ENCODE data around the gene ATP6V0A4. TPM values are rescaled to one million over a fixed set of nuclear protein-coding genes. Genes with fewer than 3 reads are reported as not detected.

ATP6V0A4 gene
- total and polyA plus RNA-seq, 2 of the 13 experiments (the other 11 are each of a cell fraction or from before 2014, with no cell fraction given), result 0.24 to 0.25 TPM

DNA sequence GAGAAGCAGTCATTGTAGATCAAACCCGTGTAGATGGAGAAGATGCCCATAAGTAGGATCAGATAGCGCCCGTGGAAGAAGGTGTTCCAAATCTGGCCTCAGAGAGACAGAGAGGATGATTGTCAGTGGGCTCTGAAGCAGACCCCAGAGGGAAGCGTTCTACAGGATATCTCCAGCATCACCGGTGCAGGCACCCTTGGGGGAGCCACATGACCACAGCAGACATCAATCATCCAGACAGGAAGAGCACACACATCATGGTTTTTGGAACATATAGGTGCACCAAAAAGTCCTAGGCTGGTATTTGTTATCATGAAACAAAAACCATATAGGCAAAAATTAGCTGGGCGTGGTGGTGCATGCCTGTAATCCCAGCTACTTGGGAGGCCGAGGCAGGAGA is 52.8 kb downstream of the ATP6V0A4 start (continued):
- no peak for TF ChIP-seq ASH2L (IDR thresholded peaks at IDR 0.05; ENCODE audit: insufficient read length, low read depth, low read length)

GRCh38 chr7:138741453-138741735 is 56.6 kb downstream of the ATP6V0A4 start:
- Histone ChIP-seq H3K4me2 (ENCODE audit: low read depth, low read length) (no peak overlapping the region), H4K20me1 (ENCODE audit: insufficient read depth, low read length) (no peaks in the 10 kb centered on the region), H3K4me1 (ENCODE audit: insufficient read depth, low read length) (peaks cover 20% of the 10 kb centered on the region), H3K9me3 (ENCODE audit: low read length) (no peaks in the 10 kb centered on the region), H3K27me3 (ENCODE audit: control insufficient read depth in 1 of 2, insufficient read depth in 2 of 2, low read length in 2 of 2) (no peaks in the 10 kb centered on the region), H2AFZ (ENCODE audit: low read length) (no peak overlapping the region), H3K36me3 (replicated peaks in 1 of 2; ENCODE audit: control insufficient read depth in 1 of 2, insufficient read depth in 2 of 2, low read length in 2 of 2) (no peaks in the 10 kb centered on the region), H3K4me3 (replicated peaks in 1 of 3; ENCODE audit: insufficient read depth in 1 of 3, low read depth in 2 of 3, low read length in 3 of 3) (no peak overlapping the region), H3K27ac (ENCODE audit: extremely low read length, insufficient read depth, low read length) (no peak overlapping the region), H3K9ac (ENCODE audit: insufficient read depth, low read depth, low read length) (no peak overlapping the region), H3K79me2 (ENCODE audit: insufficient read depth, low read length) (no peaks in the 10 kb centered on the region)
- ATAC-seq, result no peak
- intact Hi-C loops (cut with micrococcal nuclease; ENCODE audit: unreplicated experiment), result no loop called here
- no peak for DNase-seq (ENCODE audit: low spot score)
- WGBS (ENCODE audit: low lambda C conversion rate), result 62% methylated on average over 5 of the region's 5 CpGs
- in situ Hi-C loops (cut with HindIII; ENCODE audit: extremely low pct_ligation_motif_present, low pct_unique_long_range_greater_than_20kb), result loop anchor here (25.0 kb wide), 2 partner anchors 304 to 729 kb away; partner anchors contain the start of gene CREB3L2
- ChIA-PET CTCF (ENCODE audit: low intra/inter-chr PET ratio, low total read pairs) (no interaction called here), POLR2A (no interaction called here)
- TF ChIP-seq ZBTB8A (CRISPR knock-in tag; IDR thresholded peaks at IDR 0.05; ENCODE audit: borderline replicate concordance, low read depth) (no peak), ZNF30 (CRISPR knock-in tag; IDR thresholded peaks at IDR 0.05) (no peak), BRD4 (CRISPR knock-in tag; IDR thresholded peaks at IDR 0.05) (no peak), ELF1 (CRISPR knock-in tag; IDR thresholded peaks at IDR 0.05) (no peak), MEF2D (CRISPR knock-in tag; IDR thresholded peaks at IDR 0.05) (no peak), HOXA5 (CRISPR knock-in tag; IDR thresholded peaks at IDR 0.05) (no peak), ZNF121 (CRISPR knock-in tag; IDR thresholded peaks at IDR 0.05) (no peak), TRIM22 (IDR thresholded peaks at IDR 0.05) (no peak), ARNTL (CRISPR knock-in tag; IDR thresholded peaks at IDR 0.05) (no peak), ZNF382 (CRISPR knock-in tag; IDR thresholded peaks at IDR 0.05; ENCODE audit: borderline replicate concordance) (no peak), SCMH1 (CRISPR knock-in tag; IDR thresholded peaks at IDR 0.05; ENCODE audit: borderline replicate concordance) (no peak), CBX2 (IDR thresholded peaks at IDR 0.05; ENCODE audit: low read depth, low read length) (no peak), CBX2 (CRISPR knock-in tag; IDR thresholded peaks at IDR 0.05; ENCODE audit: low read depth) (no peak), ATF4 (CRISPR knock-in tag; IDR thresholded peaks at IDR 0.05) (no peak), ARID2 (CRISPR knock-in tag; IDR thresholded peaks at IDR 0.05; ENCODE audit: borderline replicate concordance) (no peak), ZKSCAN1 (IDR thresholded peaks at IDR 0.05; ENCODE audit: low read length) (no peak), THAP11 (CRISPR knock-in tag; IDR thresholded peaks at IDR 0.05) (no peak), SAP130 (CRISPR knock-in tag; IDR thresholded peaks at IDR 0.05; ENCODE audit: low read depth) (no peak), PHF20 (CRISPR knock-in tag; IDR thresholded peaks at IDR 0.05) (no peak)
- TF ChIP-seq, protein P1, sequence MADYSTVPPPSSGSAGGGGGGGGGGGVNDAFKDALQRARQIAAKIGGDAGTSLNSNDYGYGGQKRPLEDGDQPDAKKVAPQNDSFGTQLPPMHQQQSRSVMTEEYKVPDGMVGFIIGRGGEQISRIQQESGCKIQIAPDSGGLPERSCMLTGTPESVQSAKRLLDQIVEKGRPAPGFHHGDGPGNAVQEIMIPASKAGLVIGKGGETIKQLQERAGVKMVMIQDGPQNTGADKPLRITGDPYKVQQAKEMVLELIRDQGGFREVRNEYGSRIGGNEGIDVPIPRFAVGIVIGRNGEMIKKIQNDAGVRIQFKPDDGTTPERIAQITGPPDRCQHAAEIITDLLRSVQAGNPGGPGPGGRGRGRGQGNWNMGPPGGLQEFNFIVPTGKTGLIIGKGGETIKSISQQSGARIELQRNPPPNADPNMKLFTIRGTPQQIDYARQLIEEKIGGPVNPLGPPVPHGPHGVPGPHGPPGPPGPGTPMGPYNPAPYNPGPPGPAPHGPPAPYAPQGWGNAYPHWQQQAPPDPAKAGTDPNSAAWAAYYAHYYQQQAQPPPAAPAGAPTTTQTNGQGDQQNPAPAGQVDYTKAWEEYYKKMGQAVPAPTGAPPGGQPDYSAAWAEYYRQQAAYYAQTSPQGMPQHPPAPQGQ (CRISPR knock-in tag; IDR thresholded peaks at IDR 0.05; ENCODE audit: borderline replicate concordance), result no peak
- TF ChIP-seq, protein P2, sequence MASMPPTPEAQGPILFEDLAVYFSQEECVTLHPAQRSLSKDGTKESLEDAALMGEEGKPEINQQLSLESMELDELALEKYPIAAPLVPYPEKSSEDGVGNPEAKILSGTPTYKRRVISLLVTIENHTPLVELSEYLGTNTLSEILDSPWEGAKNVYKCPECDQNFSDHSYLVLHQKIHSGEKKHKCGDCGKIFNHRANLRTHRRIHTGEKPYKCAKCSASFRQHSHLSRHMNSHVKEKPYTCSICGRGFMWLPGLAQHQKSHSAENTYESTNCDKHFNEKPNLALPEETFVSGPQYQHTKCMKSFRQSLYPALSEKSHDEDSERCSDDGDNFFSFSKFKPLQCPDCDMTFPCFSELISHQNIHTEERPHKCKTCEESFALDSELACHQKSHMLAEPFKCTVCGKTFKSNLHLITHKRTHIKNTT (CRISPR knock-in tag; IDR thresholded peaks at IDR 0.05), result no peak
- FAIRE-seq, result no peak
- no TSS peak for BruUV-seq (replicated peaks)

Measured in HepG2 (cell line).